A549 (cell line): ENCODE measurements around the gene SRM. TPM values are rescaled to one million over a fixed set of nuclear protein-coding genes. Genes with fewer than 3 reads are reported as not detected.

Experiments
- ATAC-seq, 2 experiments: fragments of 200-7000 bp in 1 of 2; fragments of >200 bp in 1 of 2; cut with Nextera tagmentation in 1 of 2; cut with Tn5 transposase in 1 of 2; 3 replicates each; pipeline versions ENCODE4 v1.8.0 to v1.9.1; 2018 to 2020; ENCODE audit warnings: mild to moderate bottlenecking in 1 of 2, moderate library complexity in 1 of 2
- CTCF ChIA-PET: fragments of 300-600 bp; sonication (Branson Sonifier 250); formaldehyde crosslinking; extraction: SDS; loops from one replicate; lab custom pipeline; 2021; ENCODE audit warnings: antibody characterized with exemption, inconsistent platforms; lab: Yijun Ruan, JAX
- POLR2A ChIA-PET: fragments of 350-600 bp; formaldehyde crosslinking; extraction: SDS; loops from one replicate; lab custom pipeline; 2021; ENCODE audit warnings: antibody characterized with exemption, inconsistent platforms; lab: Yijun Ruan, JAX
- DNase-seq, 2 experiments: peaks; one replicate each; pipeline versions ENCODE4 v3.0.0 to v3.0.0-alpha.2; 2011 to 2016; ENCODE audit warnings: low read depth in 1 of 2, low spot score in 1 of 2
- FAIRE-seq: peaks from 2 replicates; lab custom pipeline; 2011; peaks lifted over from hg19 to GRCh38; lab: Jason Lieb, UNC
- H3K27ac ChIP-seq, 2 experiments: fragments of >200 bp; sonication (Bioruptor Twin); formaldehyde crosslinking; 3 replicates each; pipeline ENCODE4 v1.5.1; 2016 to 2017
- H3K4me1 ChIP-seq: fragments of >200 bp; sonication (Bioruptor Twin); formaldehyde crosslinking; 3 replicates; pipeline ENCODE4 v1.6.1; 2016
- H3K4me2 ChIP-seq: fragments of >200 bp; sonication (Bioruptor Twin); formaldehyde crosslinking; 3 replicates; pipeline ENCODE4 v1.6.1; 2016
- H3K4me3 ChIP-seq: fragments of >200 bp; sonication (Bioruptor Twin); formaldehyde crosslinking; 3 replicates; pipeline ENCODE4 v1.5.1; 2016
- H3K9me3 ChIP-seq: fragments of >200 bp; sonication (Bioruptor Twin); formaldehyde crosslinking; 3 replicates; pipeline ENCODE4 v1.6.1; 2016
- BHLHE40 ChIP-seq: IDR thresholded peaks from 2 replicates; pipeline ENCODE4 v1.6.1; 2012; ENCODE audit warnings: low read depth, low read length, inconsistent platforms
- CHD2 ChIP-seq: fragments of 150-350 bp; IDR thresholded peaks from 2 replicates; pipeline ENCODE4 v1.6.1; 2014; ENCODE audit warnings: low read length; ENCODE audit not compliant: partially characterized antibody
- EP300 ChIP-seq, 2 experiments: fragments of >200 bp; sonication (Bioruptor Twin); formaldehyde crosslinking; IDR thresholded peaks; 2 replicates in 1 of 2; 3 replicates in 1 of 2; pipeline ENCODE4 v1.6.1; 2016 to 2017
- ESRRA ChIP-seq: fragments of 150-350 bp; IDR thresholded peaks from 2 replicates; pipeline ENCODE4 v1.6.1; 2014; ENCODE audit warnings: mild to moderate bottlenecking, low read length, borderline replicate concordance
- GATA3 ChIP-seq: IDR thresholded peaks from 2 replicates; pipeline ENCODE4 v1.6.1; 2012; ENCODE audit warnings: borderline replicate concordance
- JUN ChIP-seq, 2 experiments: fragments of >200 bp; sonication (Bioruptor Twin); formaldehyde crosslinking; IDR thresholded peaks; 2 replicates in 1 of 2; 3 replicates in 1 of 2; pipeline ENCODE4 v1.6.1; 2016 to 2017
- KDM5A ChIP-seq: fragments of 200-600 bp; sonication (generic); IDR thresholded peaks from 2 replicates; pipeline ENCODE4 v1.6.1; 2016; ENCODE audit warnings: antibody characterized with exemption, mild to moderate bottlenecking
- MAFK ChIP-seq: fragments of 450-650 bp; IDR thresholded peaks from 2 replicates; pipeline ENCODE4 v1.6.1; 2014; ENCODE audit not compliant: partially characterized antibody
- MYC ChIP-seq: IDR thresholded peaks from 2 replicates; pipeline ENCODE4 v1.6.1; 2012; ENCODE audit warnings: mild to moderate bottlenecking, inconsistent platforms, low read length, improper control_type of control experiment, borderline replicate concordance
- NFE2L2 ChIP-seq: fragments of 150-350 bp; conservative IDR thresholded peaks from 2 replicates; pipeline ENCODE4 v1.6.1; 2014; ENCODE audit warnings: low read length
- PHF8 ChIP-seq: fragments of 200-600 bp; sonication (generic); IDR thresholded peaks from 2 replicates; pipeline ENCODE4 v1.6.1; 2016; ENCODE audit warnings: low read depth, mild to moderate bottlenecking, antibody characterized with exemption, moderate library complexity, borderline replicate concordance
- POLR2A ChIP-seq: IDR thresholded peaks from 2 replicates; pipeline ENCODE4 v1.6.1; 2012; ENCODE audit warnings: mild to moderate bottlenecking, low read length
- RCOR1 ChIP-seq: fragments of 150-350 bp; IDR thresholded peaks from 2 replicates; pipeline ENCODE4 v1.6.1; 2014; ENCODE audit warnings: antibody characterized with exemption, low read length, low read depth
- RNF2 ChIP-seq: fragments of 200-600 bp; sonication (generic); IDR thresholded peaks from 2 replicates; pipeline ENCODE4 v1.6.1; 2016; ENCODE audit warnings: low read depth, mild to moderate bottlenecking, antibody characterized with exemption, moderate library complexity, borderline replicate concordance
- ZNF302 ChIP-seq: fragments of 250-450 bp; sonication (Bioruptor Pico); IDR thresholded peaks from 2 replicates; pipeline ENCODE4 v1.9.0; 2021; ENCODE audit warnings: inconsistent platforms, mild to moderate bottlenecking, moderate library complexity
- WGBS: methylation state at CpG from one replicate; pipeline ENCODE4 v1.1.6; 2017; ENCODE audit errors: missing lambda C conversion rate; 5-methylcytosine and 5-hydroxymethylcytosine counted together
- polyA plus RNA-seq, 4 experiments: library from polyadenylated mRNA; depleted of rRNA in 3 of 4; stranded (reverse); fragments of >200 nt; fragmentation: RNase III in 1 of 4; extraction: RNeasy Plus Mini Kit Qiagen cat#74134 plus additional on column Dnase treatment in 1 of 4; gene quantifications; 2 replicates in 3 of 4; 3 replicates in 1 of 4; pipeline ENCODE4 v1.2.3, GENCODE V29; 2011 to 2017
- TF ChIP-seq, protein P1 (sequence below): fragments of >200 bp; sonication (Bioruptor Twin); formaldehyde crosslinking; IDR thresholded peaks from 3 replicates; pipeline ENCODE4 v1.6.1; 2016
- TF ChIP-seq, protein P2 (sequence below): IDR thresholded peaks from 2 replicates; pipeline ENCODE4 v1.6.1; 2012
- TF ChIP-seq, protein P3 (sequence below): fragments of 200-600 bp; sonication (generic); IDR thresholded peaks from 2 replicates; pipeline ENCODE4 v1.6.1; 2016; ENCODE audit warnings: antibody characterized with exemption, mild to moderate bottlenecking, moderate library complexity
- TF ChIP-seq, protein P4 (sequence below): fragments of 250-450 bp; sonication (Bioruptor Pico); IDR thresholded peaks from 2 replicates; pipeline ENCODE4 v1.5.0; 2020; ENCODE audit warnings: low read depth, mild to moderate bottlenecking, moderate library complexity

The SRM gene
- polyA plus RNA-seq, 2 of the 4 experiments (the other 2 are of a cell fraction), result 30.8 to 87.8 TPM

- TF ChIP-seq, protein P1, sequence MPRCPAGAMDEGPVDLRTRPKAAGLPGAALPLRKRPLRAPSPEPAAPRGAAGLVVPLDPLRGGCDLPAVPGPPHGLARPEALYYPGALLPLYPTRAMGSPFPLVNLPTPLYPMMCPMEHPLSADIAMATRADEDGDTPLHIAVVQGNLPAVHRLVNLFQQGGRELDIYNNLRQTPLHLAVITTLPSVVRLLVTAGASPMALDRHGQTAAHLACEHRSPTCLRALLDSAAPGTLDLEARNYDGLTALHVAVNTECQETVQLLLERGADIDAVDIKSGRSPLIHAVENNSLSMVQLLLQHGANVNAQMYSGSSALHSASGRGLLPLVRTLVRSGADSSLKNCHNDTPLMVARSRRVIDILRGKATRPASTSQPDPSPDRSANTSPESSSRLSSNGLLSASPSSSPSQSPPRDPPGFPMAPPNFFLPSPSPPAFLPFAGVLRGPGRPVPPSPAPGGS, result peak; percentile 17; the same call in 1 of the 3 replicates
- TF ChIP-seq RCOR1 (no peak), ESRRA (no peak), ZNF302 (CRISPR knock-in tag) (no peak), CHD2 (peak; percentile 84), GATA3 (peak; percentile 90), NFE2L2 (no peak), JUN (IDR thresholded peaks at IDR 0.05) (peak; percentile 58 to 80; a peak in 3 of 5 replicates), KDM5A (peak; percentile 71), RNF2 (no peak), EP300 (IDR thresholded peaks at IDR 0.05) (no peak), MAFK (no peak), BHLHE40 (peak; percentile 68), POLR2A (peak; percentile 68), MYC (no peak), PHF8 (peak; percentile 98)
- TF ChIP-seq, protein P2, sequence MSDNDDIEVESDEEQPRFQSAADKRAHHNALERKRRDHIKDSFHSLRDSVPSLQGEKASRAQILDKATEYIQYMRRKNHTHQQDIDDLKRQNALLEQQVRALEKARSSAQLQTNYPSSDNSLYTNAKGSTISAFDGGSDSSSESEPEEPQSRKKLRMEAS, result peak; percentile 63
- TF ChIP-seq, protein P3, sequence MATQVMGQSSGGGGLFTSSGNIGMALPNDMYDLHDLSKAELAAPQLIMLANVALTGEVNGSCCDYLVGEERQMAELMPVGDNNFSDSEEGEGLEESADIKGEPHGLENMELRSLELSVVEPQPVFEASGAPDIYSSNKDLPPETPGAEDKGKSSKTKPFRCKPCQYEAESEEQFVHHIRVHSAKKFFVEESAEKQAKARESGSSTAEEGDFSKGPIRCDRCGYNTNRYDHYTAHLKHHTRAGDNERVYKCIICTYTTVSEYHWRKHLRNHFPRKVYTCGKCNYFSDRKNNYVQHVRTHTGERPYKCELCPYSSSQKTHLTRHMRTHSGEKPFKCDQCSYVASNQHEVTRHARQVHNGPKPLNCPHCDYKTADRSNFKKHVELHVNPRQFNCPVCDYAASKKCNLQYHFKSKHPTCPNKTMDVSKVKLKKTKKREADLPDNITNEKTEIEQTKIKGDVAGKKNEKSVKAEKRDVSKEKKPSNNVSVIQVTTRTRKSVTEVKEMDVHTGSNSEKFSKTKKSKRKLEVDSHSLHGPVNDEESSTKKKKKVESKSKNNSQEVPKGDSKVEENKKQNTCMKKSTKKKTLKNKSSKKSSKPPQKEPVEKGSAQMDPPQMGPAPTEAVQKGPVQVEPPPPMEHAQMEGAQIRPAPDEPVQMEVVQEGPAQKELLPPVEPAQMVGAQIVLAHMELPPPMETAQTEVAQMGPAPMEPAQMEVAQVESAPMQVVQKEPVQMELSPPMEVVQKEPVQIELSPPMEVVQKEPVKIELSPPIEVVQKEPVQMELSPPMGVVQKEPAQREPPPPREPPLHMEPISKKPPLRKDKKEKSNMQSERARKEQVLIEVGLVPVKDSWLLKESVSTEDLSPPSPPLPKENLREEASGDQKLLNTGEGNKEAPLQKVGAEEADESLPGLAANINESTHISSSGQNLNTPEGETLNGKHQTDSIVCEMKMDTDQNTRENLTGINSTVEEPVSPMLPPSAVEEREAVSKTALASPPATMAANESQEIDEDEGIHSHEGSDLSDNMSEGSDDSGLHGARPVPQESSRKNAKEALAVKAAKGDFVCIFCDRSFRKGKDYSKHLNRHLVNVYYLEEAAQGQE, result peak; percentile 74
- TF ChIP-seq, protein P4, sequence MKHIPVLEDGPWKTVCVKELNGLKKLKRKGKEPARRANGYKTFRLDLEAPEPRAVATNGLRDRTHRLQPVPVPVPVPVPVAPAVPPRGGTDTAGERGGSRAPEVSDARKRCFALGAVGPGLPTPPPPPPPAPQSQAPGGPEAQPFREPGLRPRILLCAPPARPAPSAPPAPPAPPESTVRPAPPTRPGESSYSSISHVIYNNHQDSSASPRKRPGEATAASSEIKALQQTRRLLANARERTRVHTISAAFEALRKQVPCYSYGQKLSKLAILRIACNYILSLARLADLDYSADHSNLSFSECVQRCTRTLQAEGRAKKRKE (CRISPR knock-in tag), result no peak
- H3K4me3 ChIP-seq, result peak within 1 kb of the TSS; percentile 83
- H3K9me3 ChIP-seq, result no peaks in the 10 kb centered on the region
- peak within 1 kb of the TSS; percentile 94 to 99 for H3K27ac ChIP-seq
- peak; percentile 92 to 95 for ATAC-seq
- peaks cover 24% of the 10 kb centered on the region for H3K4me1 ChIP-seq
- ChIA-PET CTCF (interaction anchor here (0.6 kb wide), 1 partner anchor 514 kb away, joined by 3 read pairs; no protein-coding TSS in a partner anchor), POLR2A (interaction anchor here (0.6 to 1.1 kb wide), 4 partner anchors 12 to 111 kb away, joined by 3 to 5 read pairs (median 4); no protein-coding TSS in a partner anchor)
- peak; percentile 84 to 88 for DNase-seq
- no peak for FAIRE-seq
- peak within 1 kb of the TSS; percentile 93 for H3K4me2 ChIP-seq
- 0% methylated on average over 7 of the region's 94 CpGs for WGBS
Observed at GRCh38 chr1:11012260-11013159, 47.3 kb downstream of the SRM start, which contains the start of gene TARDBP. Gene TARDBP, plus strand, starts transcription at chr1:11012654. Its CDS starts 1,074 bp downstream, at chr1:11013728.

Other genes with a start within 250 kb of the SRM start
- gene TARDBP, start 47.4 kb downstream of the SRM start, polyA plus RNA-seq (2011; rRNA removed), result 219 and 299 TPM in 2 replicates
- gene TARDBP, start 47.4 kb downstream of the SRM start, polyA plus RNA-seq (2017; fragmentation: RNase III; extraction: RNeasy Plus Mini Kit Qiagen cat#74134 plus additional on column Dnase treatment), result 245 to 264 TPM (median 264 TPM) in 3 replicates
- 0.07 TPM in 1 of 2 replicates, not detected in the other for gene MASP2, start 12.8 kb downstream of the SRM start, polyA plus RNA-seq (2011; rRNA removed)
- 0.08 to 0.25 TPM (median 0.12 TPM) in 3 replicates for gene MASP2, start 12.8 kb downstream of the SRM start, polyA plus RNA-seq (2017; fragmentation: RNase III; extraction: RNeasy Plus Mini Kit Qiagen cat#74134 plus additional on column Dnase treatment)
- gene EXOSC10, start 39.9 kb upstream of the SRM start, polyA plus RNA-seq (2011; rRNA removed), result 74.0 and 76.9 TPM in 2 replicates
- 45.4 to 47.8 TPM (median 47.4 TPM) in 3 replicates for gene EXOSC10, start 39.9 kb upstream of the SRM start, polyA plus RNA-seq (2017; fragmentation: RNase III; extraction: RNeasy Plus Mini Kit Qiagen cat#74134 plus additional on column Dnase treatment)
- gene ANGPTL7, start 129.3 kb upstream of the SRM start, polyA plus RNA-seq (2011; rRNA removed), result not detected in 2 replicates
- gene ANGPTL7, start 129.3 kb upstream of the SRM start, polyA plus RNA-seq (2017; fragmentation: RNase III; extraction: RNeasy Plus Mini Kit Qiagen cat#74134 plus additional on column Dnase treatment), result not detected in 3 replicates
- gene MTOR, start 202.5 kb upstream of the SRM start, polyA plus RNA-seq (2011; rRNA removed), result 28.5 and 32.4 TPM in 2 replicates
- gene MTOR, start 202.5 kb upstream of the SRM start, polyA plus RNA-seq (2017; fragmentation: RNase III; extraction: RNeasy Plus Mini Kit Qiagen cat#74134 plus additional on column Dnase treatment), result 15.7 to 16.0 TPM (median 15.8 TPM) in 3 replicates
- gene UBIAD1, start 213.2 kb upstream of the SRM start, polyA plus RNA-seq (2011; rRNA removed), result 13.9 and 14.9 TPM in 2 replicates
- 9.9 to 11.4 TPM (median 10.8 TPM) in 3 replicates for gene UBIAD1, start 213.2 kb upstream of the SRM start, polyA plus RNA-seq (2017; fragmentation: RNase III; extraction: RNeasy Plus Mini Kit Qiagen cat#74134 plus additional on column Dnase treatment)